GM12878 (cell line): ENCODE measurements around the gene MGLL. TPM values are rescaled to one million over a fixed set of nuclear protein-coding genes. Genes with fewer than 3 reads are reported as not detected.

ENCODE experiments used
- ATAC-seq: fragments of 200-7000 bp; cut with Tn5 transposase; 3 replicates; pipeline ENCODE4 v1.9.1; 2020; ENCODE audit warnings: mild to moderate bottlenecking, moderate library complexity
- BruUV-seq: library from RNA; stranded (reverse); fragments of 400-500 nt; replicated peaks from 2 replicates; lab custom pipeline; 2021; lab: Mats Ljungman, UMichigan
- CTCF ChIA-PET: fragments of 300-600 bp; sonication (Branson Sonifier 250); formaldehyde crosslinking; extraction: SDS; loops from one replicate; lab custom pipeline; 2021; ENCODE audit warnings: inconsistent platforms; lab: Yijun Ruan, JAX
- POLR2A ChIA-PET: fragments of 350-600 bp; formaldehyde crosslinking; extraction: SDS; loops from one replicate; lab custom pipeline; 2021; ENCODE audit warnings: inconsistent platforms; lab: Charles Lee
- RAD21 ChIA-PET: fragments of 300-600 bp; sonication (Branson Sonifier 250); formaldehyde crosslinking; loops from one replicate; lab custom pipeline; 2023; ENCODE audit warnings: antibody characterized with exemption; ENCODE audit not compliant: unreplicated experiment; lab: Charles Lee
- SMC1A ChIA-PET: fragments of 300-600 bp; sonication (Branson Sonifier 250); formaldehyde crosslinking; loops from one replicate; lab custom pipeline; 2023; ENCODE audit not compliant: unreplicated experiment, uncharacterized antibody; lab: Charles Lee
- DNase-seq: peaks from one replicate; pipeline ENCODE4 v3.0.0-alpha.2; 2011; ENCODE audit warnings: low read depth, low spot score
- FAIRE-seq: peaks from 3 replicates; lab custom pipeline; 2011; peaks lifted over from hg19 to GRCh38; lab: Jason Lieb, UNC
- H2AFZ ChIP-seq: 2 replicates; pipeline ENCODE4 v1.6.0; 2011; ENCODE audit warnings: low read depth, low read length, control low read depth; ENCODE audit not compliant: control insufficient read depth
- H3K27ac ChIP-seq: 2 replicates; pipeline ENCODE4 v1.5.1; 2011; ENCODE audit warnings: control low read depth; ENCODE audit not compliant: control insufficient read depth, insufficient read depth
- H3K27me3 ChIP-seq, 2 experiments: replicated peaks in 1 of 2; 2 replicates each; pipeline versions ENCODE4 v1.6.0 to v1.6.1; 2011; ENCODE audit warnings: low read length in 1 of 2; ENCODE audit not compliant: control insufficient read depth in 2 of 2, insufficient read depth in 2 of 2
- H3K36me3 ChIP-seq, 2 experiments: 2 replicates each; pipeline ENCODE4 v1.5.1; 2011; ENCODE audit warnings: low read length in 1 of 2; ENCODE audit not compliant: control insufficient read depth in 2 of 2, insufficient read depth in 2 of 2
- H3K4me1 ChIP-seq: 2 replicates; pipeline ENCODE4 v1.6.1; 2011; ENCODE audit warnings: mild to moderate bottlenecking, low read length, moderate library complexity, mixed read lengths; ENCODE audit not compliant: control insufficient read depth, insufficient read depth
- H3K4me2 ChIP-seq: 2 replicates; pipeline ENCODE4 v1.6.0; 2011; ENCODE audit warnings: control low read depth; ENCODE audit not compliant: control insufficient read depth, insufficient read depth
- H3K4me3 ChIP-seq: fragments of 200-600 bp; sonication (generic); 2 replicates; pipeline ENCODE4 v1.5.1; 2016
- H3K79me2 ChIP-seq: 2 replicates; pipeline ENCODE4 v1.6.0; 2011; ENCODE audit warnings: low read length; ENCODE audit not compliant: control insufficient read depth, insufficient read depth
- H3K9ac ChIP-seq: 2 replicates; pipeline ENCODE4 v1.8.0; 2011; ENCODE audit warnings: low read length, control low read depth, mixed read lengths; ENCODE audit not compliant: control insufficient read depth, insufficient read depth
- H3K9me3 ChIP-seq: replicated peaks from 3 replicates; pipeline ENCODE4 v1.5.1; 2011; ENCODE audit warnings: mild to moderate bottlenecking, low read length; ENCODE audit not compliant: control insufficient read depth, insufficient read depth
- H4K20me1 ChIP-seq: 2 replicates; pipeline ENCODE4 v1.6.0; 2011; ENCODE audit not compliant: control insufficient read depth, insufficient read depth
- CBX5 ChIP-seq: sonication (generic); IDR thresholded peaks from 2 replicates; pipeline ENCODE4 v1.6.1; 2016; ENCODE audit warnings: low read depth, moderate library complexity, mild to moderate bottlenecking, inconsistent platforms
- CEBPZ ChIP-seq: fragments of 150-350 bp; IDR thresholded peaks from 2 replicates; pipeline ENCODE4 v1.6.1; 2016; ENCODE audit warnings: low read depth, low read length
- E2F4 ChIP-seq: IDR thresholded peaks from 2 replicates; pipeline ENCODE4 v1.6.1; 2012; ENCODE audit warnings: low read depth, low read length, improper control_type of control experiment
- ELK1 ChIP-seq: IDR thresholded peaks from 2 replicates; pipeline ENCODE4 v1.6.1; 2012; ENCODE audit warnings: low read depth, low read length, improper control_type of control experiment
- GATAD2B ChIP-seq: fragments of 450-650 bp; conservative IDR thresholded peaks from 2 replicates; pipeline ENCODE4 v1.6.1; 2017; ENCODE audit warnings: low read depth, mild to moderate bottlenecking, moderate library complexity
- HDAC6 ChIP-seq: fragments of 200-600 bp; sonication (generic); IDR thresholded peaks from one replicate; pipeline ENCODE4 v1.8.0; 2017; ENCODE audit warnings: antibody characterized with exemption; ENCODE audit not compliant: unreplicated experiment
- IKZF2 ChIP-seq, 2 experiments: fragments of 450-650 bp; IDR thresholded peaks; 2 replicates each; pipeline ENCODE4 v1.6.1; 2017; ENCODE audit warnings: mild to moderate bottlenecking in 2 of 2, moderate library complexity in 2 of 2
- NR2C2 ChIP-seq: IDR thresholded peaks from 2 replicates; pipeline ENCODE4 v1.6.1; 2011; ENCODE audit warnings: borderline replicate concordance, low read depth; ENCODE audit not compliant: control insufficient read depth, insufficient read length
- NR2F1 ChIP-seq: fragments of 450-650 bp; conservative IDR thresholded peaks from 2 replicates; pipeline ENCODE4 v1.6.1; 2017; ENCODE audit warnings: mild to moderate bottlenecking
- PAX8 ChIP-seq: fragments of 450-650 bp; IDR thresholded peaks from 2 replicates; pipeline ENCODE4 v1.6.1; 2017; ENCODE audit warnings: mild to moderate bottlenecking, moderate library complexity
- POLR2AphosphoS5 ChIP-seq: IDR thresholded peaks from 2 replicates; pipeline ENCODE4 v1.6.1; 2011; ENCODE audit warnings: mild to moderate bottlenecking, low read length, inconsistent platforms
- RB1 ChIP-seq: fragments of 450-650 bp; formaldehyde crosslinking; IDR thresholded peaks from 2 replicates; pipeline ENCODE4 v1.6.1; 2017; ENCODE audit warnings: mild to moderate bottlenecking, borderline replicate concordance
- SP1 ChIP-seq: IDR thresholded peaks from one replicate; pipeline ENCODE4 v1.6.1; 2011; ENCODE audit warnings: low read depth, low read length
- SUPT20H ChIP-seq: IDR thresholded peaks from 2 replicates; pipeline ENCODE4 v1.6.1; 2011; ENCODE audit warnings: low read depth, mild to moderate bottlenecking, low read length, moderate library complexity, borderline replicate concordance; ENCODE audit not compliant: control insufficient read depth
- TARDBP ChIP-seq: IDR thresholded peaks from 2 replicates; pipeline ENCODE4 v1.6.1; 2016; ENCODE audit warnings: borderline replicate concordance
- TCF7 ChIP-seq: IDR thresholded peaks from 2 replicates; pipeline ENCODE4 v1.6.1; 2014; ENCODE audit warnings: antibody characterized with exemption, borderline replicate concordance
- ZNF24 ChIP-seq: fragments of 450-650 bp; IDR thresholded peaks from 2 replicates; pipeline ENCODE4 v1.6.1; 2017; ENCODE audit warnings: antibody characterized with exemption, mild to moderate bottlenecking
- ZZZ3 ChIP-seq: IDR thresholded peaks from 2 replicates; pipeline ENCODE4 v1.6.1; 2011; ENCODE audit warnings: low read depth; ENCODE audit not compliant: control insufficient read depth, insufficient read length
- WGBS: methylation state at CpG from one replicate; pipeline ENCODE4 v1.1.6; 2016; ENCODE audit warnings: low lambda C conversion rate; ENCODE audit not compliant: insufficient replicate concordance, insufficient coverage; ENCODE audit errors: missing lambda C conversion rate; 5-methylcytosine and 5-hydroxymethylcytosine counted together
- in situ Hi-C: fragments of 300-500 bp; cut with MboI; formaldehyde crosslinking; loops from 9 replicates; pipeline ENCODE4 v1.14.3; 2018; ENCODE audit warnings: mixed read lengths
- intact Hi-C: fragments of 100-400 bp; cut with micrococcal nuclease; formaldehyde crosslinking; loops from one replicate; pipeline ENCODE4 v1.14.2; 2022; ENCODE audit not compliant: unreplicated experiment
- polyA plus RNA-seq, 11 experiments: library from polyadenylated mRNA; depleted of rRNA in 4 of 11; unstranded in 6 of 11; stranded (reverse) in 5 of 11; fragments of >200 nt; fragmentation: Nextera tagmentation in 4 of 11; fragmentation: Illumina TruSeq in 1 of 11; extraction: Ambion mirVana in 4 of 11; extraction: Trizol in 1 of 11; gene quantifications; 1 replicate in 1 of 11; 2 replicates in 10 of 11; pipeline versions ENCODE4 v1.2.1 to v1.2.3, GENCODE V29; 2011 to 2016; ENCODE audit warnings: inconsistent platforms in 2 of 11, missing spikeins in 2 of 11, low read depth in 1 of 11
- total RNA-seq, 4 experiments: library from RNA; depleted of rRNA in 3 of 4; stranded (reverse); fragments of >200 nt in 3 of 4; fragmentation: Illumina TruSeq in 1 of 4; extraction: Trizol in 1 of 4; gene quantifications; 2 replicates each; pipeline versions ENCODE4 v1.2.1 to v1.2.3, GENCODE V29; 2013 to 2021

The MGLL gene
- total and polyA plus RNA-seq, 10 of the 15 experiments (the other 5 are each of a cell fraction or from before 2014, with no cell fraction given): 44.9 to 177 (median 72.9) TPM

GRCh38 chr3:127640042-127640355, 182.3 kb downstream of the MGLL start (continued):
- TF ChIP-seq ELK1 (no peak), GATAD2B (no peak), ZNF24 (no peak), ZZZ3 (no peak), HDAC6 (no peak), NR2F1 (no peak)
- TF ChIP-seq, all 136 proteins: peak for 0

GRCh38 chr3:127639173-127640041, 182.9 kb downstream of the MGLL start:
- FAIRE-seq (no peak), ATAC-seq (no peak), DNase-seq (no peak)
- POLR2A ChIA-PET: no interaction called here
- Histone ChIP-seq H3K9ac (no peak overlapping the region), H3K4me1 (no peaks in the 10 kb centered on the region), H3K36me3 (no peaks in the 10 kb centered on the region), H3K27ac (no peak overlapping the region), H3K9me3 (no peaks in the 10 kb centered on the region), H3K79me2 (no peaks in the 10 kb centered on the region), H3K4me2 (no peak overlapping the region), H3K27me3 (no peaks in the 10 kb centered on the region), H4K20me1 (no peaks in the 10 kb centered on the region), H3K4me3 (no peak overlapping the region), H2AFZ (no peak overlapping the region)
- RAD21 ChIA-PET: no interaction called here
- intact Hi-C loops: no loop called here
- 78% methylated on average over 5 of the region's 5 CpGs for WGBS
- no TSS peak for BruUV-seq
- in situ Hi-C loops: no loop called here
- CTCF ChIA-PET: interaction anchor here (1.2 to 1.3 kb wide), 3 partner anchors 64 to 331 kb away, joined by 3 to 4 read pairs (median 3); no protein-coding TSS in a partner anchor
- SMC1A ChIA-PET: no interaction called here
- TF ChIP-seq RB1 (no peak), CBX5 (no peak), PAX8 (no peak), IKZF2 (IDR thresholded peaks at IDR 0.05) (no peak), NR2C2 (no peak), CEBPZ (no peak), E2F4 (no peak), SP1 (no peak), GATAD2B (no peak), TARDBP (no peak), POLR2AphosphoS5 (no peak), SUPT20H (no peak), HDAC6 (no peak), TCF7 (no peak), ZNF24 (no peak)
